GM21619 (cell line): Measurements from ENCODE around the gene DAD1.
"Not testable (repeated sequence)": the region's sequence is repeated elsewhere in the genome, so short reads cannot be mapped to it uniquely, and the experiment has no call there.

ENCODE experiments used
- ATAC-seq: cut with Tn5 transposase; IDR thresholded peaks from one replicate; pipeline ENCODE4 v1.9.1; 2021; ENCODE audit not compliant: unreplicated experiment

DAD1 gene

DNA sequence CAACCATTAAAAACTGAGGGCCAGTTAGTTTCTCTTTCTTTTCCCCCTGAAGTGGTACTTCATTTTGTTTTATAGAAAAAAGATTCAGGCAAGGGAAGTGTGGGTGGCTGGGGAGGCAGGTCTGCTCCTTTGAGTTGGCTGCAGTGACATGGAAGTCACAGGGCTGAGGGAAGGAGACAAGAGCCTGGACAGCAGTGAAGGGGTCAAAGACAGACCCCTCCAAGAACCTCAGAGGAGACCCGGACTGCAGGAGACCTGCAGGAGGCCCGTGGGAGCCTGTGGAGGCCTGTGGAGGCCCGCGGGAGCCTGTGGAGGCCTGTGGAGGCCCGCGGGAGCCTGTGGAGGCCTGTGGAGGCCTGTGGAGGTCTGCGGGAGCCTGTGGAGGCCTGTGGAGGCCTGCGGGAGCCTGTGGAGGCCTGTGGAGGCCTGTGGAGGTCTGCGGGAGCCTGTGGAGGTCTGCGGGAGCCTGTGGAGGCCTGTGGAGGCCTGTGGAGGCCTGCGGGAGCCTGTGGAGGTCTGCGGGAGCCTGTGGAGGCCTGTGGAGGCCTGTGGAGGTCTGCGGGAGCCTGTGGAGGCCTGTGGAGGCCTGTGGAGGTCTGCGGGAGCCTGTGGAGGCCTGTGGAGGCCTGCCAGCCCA lies 35.0 kb downstream of the DAD1 start:
- ATAC-seq, result not testable (repeated sequence)

- no peak for ATAC-seq
Observed at GRCh38 chr14:22553445-22553844, 35.6 kb downstream of the DAD1 start.

DNA sequence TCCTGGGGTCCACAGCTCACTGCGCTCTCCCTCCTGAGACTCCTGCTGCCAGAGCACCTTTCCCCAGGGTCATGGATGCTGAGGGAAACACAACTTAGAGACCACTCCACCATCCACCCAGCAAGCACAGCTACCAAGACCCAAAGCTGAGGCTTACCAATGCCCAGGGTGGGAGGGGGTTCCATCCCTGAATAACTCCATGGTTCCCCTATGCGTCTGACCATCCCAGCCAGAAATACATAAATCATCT lies 36.3 kb downstream of the DAD1 start:
- ATAC-seq, result no peak

- no peak for ATAC-seq
Observed at GRCh38 chr14:22552001-22552826, 36.8 kb downstream of the DAD1 start.

- no peak for ATAC-seq
Observed at GRCh38 chr14:22551605-22551997, 37.4 kb downstream of the DAD1 start.

DNA sequence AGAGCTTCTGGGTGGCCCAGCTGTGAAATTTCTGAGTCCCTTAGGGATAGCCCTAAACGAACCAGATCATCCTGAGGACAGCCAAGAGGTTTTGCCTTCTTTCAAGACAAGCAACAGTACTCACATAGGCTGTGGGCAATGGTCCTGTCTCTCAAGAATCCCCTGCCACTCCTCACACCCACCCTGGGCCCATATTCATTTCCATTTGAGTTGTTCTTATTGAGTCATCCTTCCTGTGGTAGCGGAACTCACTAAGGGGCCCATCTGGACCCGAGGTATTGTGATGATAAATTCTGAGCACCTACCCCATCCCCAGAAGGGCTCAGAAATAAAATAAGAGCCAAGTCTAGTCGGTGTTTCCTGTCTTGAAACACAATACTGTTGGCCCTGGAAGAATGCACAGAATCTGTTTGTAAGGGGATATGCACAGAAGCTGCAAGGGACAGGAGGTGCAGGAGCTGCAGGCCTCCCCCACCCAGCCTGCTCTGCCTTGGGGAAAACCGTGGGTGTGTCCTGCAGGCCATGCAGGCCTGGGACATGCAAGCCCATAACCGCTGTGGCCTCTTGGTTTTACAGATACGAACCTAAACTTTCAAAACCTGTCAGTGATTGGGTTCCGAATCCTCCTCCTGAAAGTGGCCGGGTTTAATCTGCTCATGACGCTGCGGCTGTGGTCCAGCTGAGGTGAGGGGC lies 38.9 kb downstream of the DAD1 start:
- ATAC-seq, result peak; percentile 54

GRCh38 chr14:22549324-22549962 lies 39.6 kb downstream of the DAD1 start:
- ATAC-seq, result no peak

GRCh38 chr14:22547948-22548750 lies 40.9 kb downstream of the DAD1 start:
- no peak for ATAC-seq

- no peak for ATAC-seq
Observed at GRCh38 chr14:22547313-22547947, 41.6 kb downstream of the DAD1 start.

GRCh38 chr14:22546722-22547071 lies 42.3 kb downstream of the DAD1 start:
- no peak for ATAC-seq

DNA sequence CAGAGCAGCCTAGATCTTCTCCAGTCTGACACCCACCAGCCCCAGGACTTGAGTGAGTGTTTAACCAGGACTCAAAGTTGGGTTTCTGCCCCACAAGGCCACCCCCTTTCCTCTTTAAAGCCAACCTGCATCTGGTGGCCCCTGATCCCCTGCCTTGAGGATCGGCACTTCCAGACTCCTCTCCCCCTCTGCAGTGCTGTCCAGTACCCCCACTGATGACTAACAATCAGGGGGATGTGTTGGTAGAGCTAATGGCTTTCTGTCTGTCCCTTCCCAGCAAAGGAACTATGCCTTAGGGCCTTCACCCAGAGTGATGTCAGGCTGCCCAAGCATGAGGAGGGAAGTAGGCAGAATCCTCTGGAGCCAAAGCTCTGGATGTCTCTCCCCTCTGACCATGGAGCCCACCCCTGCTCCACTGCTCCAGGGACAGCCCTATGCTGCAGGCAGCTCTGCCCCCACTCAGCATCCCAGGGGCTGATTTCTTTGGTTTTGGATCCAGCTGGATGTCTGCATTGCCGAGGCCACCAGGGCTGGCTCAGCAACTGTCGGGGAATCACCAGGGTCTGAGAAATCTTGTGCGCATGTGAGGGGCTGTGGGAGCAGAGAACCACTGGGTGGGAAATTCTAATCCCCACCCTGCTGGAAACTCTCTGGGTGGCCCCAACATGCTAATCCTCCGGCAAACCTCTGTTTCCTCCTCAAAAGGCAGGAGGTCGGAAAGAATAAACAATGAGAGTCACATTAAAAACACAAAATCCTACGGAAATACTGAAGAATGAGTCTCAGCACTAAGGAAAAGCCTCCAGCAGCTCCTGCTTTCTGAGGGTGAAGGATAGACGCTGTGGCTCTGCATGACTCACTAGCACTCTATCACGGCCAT lies 42.9 kb downstream of the DAD1 start:
- no peak for ATAC-seq

DNA sequence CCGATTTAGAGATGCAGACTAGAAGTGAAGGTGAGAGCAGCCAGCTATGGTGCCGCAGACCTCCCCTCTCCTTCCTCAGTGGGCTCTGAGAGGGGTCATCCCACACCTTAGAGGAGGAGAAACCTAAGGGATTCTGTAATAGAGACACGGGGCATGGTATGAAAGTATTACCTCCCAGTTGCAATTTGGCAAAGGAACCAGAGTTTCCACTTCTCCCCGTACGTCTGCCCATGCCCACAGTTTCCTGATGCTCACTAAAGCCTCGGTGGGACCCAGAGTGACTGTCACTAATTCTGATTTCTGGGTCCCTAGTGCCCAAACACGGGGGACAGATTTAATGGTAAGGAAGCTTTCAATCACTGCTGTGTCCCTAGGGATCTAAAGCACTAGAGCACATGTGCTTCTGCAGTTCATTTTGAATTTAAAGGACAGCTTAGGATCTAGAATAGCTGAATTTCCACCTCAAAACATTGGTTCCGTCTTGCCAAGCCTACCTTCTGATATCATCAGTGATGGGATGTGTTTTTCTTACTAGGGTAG lies 44.1 kb downstream of the DAD1 start:
- no peak for ATAC-seq

DNA sequence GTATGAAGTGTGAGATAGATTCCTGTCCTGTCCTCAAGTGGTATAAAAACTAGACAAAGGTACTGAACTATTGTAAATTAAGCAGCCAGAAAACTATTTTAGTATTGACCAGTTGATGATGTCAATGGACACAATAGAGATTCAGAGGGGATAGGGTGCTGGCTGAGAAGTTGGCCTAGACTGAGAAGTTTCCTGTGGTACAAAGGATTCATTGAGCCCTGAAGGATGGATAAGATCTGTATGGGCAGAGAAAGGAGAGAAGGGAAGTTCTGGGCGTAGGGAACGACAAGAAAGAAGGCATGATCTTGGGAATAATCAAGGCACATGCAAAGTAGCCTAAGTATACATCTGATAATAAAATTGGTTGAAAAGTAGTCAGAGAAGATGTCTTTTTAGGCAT lies 44.6 kb downstream of the DAD1 start:
- ATAC-seq, result no peak

- ATAC-seq, result not testable (repeated sequence)
Observed at GRCh38 chr14:22543570-22544357, 45.3 kb downstream of the DAD1 start.

GRCh38 chr14:22542360-22542759 lies 46.7 kb downstream of the DAD1 start:
- ATAC-seq, result no peak

DNA sequence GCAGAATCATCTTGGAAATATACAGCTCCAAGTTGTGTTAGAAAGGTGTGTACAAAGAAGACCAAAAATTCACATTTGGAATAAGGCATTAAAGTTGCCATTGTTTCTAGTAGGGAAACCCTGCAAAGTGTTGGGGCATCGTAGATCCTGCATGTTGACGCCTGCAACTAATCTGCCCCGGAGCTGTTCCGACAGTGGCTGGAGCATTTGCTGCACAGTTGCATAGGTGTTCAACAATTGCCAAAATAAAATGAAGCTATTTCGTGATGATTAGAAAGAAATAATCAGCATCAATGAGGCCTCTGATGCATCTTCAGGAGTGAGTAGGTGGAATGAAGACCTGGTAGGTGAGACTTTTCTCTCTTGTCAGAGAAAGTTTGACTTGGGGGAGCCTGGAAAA lies 47.3 kb downstream of the DAD1 start:
- no peak for ATAC-seq

DNA sequence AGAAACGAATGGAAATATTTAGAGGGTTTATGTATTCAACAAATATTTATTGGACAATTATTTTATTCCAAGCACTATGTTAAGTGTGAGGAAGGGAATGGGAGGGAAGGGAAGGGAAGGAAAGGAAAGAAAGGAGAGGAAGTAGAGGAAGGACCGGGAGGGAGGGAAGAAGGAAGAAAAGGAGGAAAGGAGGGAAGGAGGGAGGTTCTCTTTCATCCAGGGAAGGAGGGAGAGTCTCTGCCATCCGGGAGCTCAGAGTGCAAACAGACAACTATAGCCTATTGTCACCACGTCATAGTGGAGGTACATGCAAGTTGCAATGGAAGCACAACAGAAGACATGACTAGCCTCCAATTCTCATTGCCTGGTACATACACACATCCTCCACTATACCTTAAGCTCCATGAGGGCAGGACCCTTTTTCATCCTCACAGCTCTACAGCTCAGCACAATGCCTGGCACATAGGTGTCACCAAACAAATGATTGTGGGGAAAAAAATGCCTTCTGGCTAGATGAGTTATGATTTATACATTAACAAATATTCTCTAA lies 48.1 kb downstream of the DAD1 start:
- ATAC-seq, result no peak

GRCh38 chr14:22540293-22540692 lies 48.7 kb downstream of the DAD1 start:
- ATAC-seq, result no peak
